Sigmoid colon (tissue), 4 donors: ENCODE data around the gene ZBED1.

ENCODE experiments used
- EP300 ChIP-seq, 4 donors: sonication (generic); formaldehyde crosslinking; IDR thresholded peaks; one replicate each; pipeline ENCODE4 v1.6.1; 2017; ENCODE audit warnings: antibody characterized with exemption in 4 of 4
- POLR2A ChIP-seq, 2 donors: fragments of 450-650 bp; IDR thresholded peaks; one replicate each; pipeline ENCODE4 v1.6.1; 2016; ENCODE audit warnings: antibody characterized with exemption in 2 of 2, mild to moderate bottlenecking in 2 of 2, moderate library complexity in 2 of 2

DNA sequence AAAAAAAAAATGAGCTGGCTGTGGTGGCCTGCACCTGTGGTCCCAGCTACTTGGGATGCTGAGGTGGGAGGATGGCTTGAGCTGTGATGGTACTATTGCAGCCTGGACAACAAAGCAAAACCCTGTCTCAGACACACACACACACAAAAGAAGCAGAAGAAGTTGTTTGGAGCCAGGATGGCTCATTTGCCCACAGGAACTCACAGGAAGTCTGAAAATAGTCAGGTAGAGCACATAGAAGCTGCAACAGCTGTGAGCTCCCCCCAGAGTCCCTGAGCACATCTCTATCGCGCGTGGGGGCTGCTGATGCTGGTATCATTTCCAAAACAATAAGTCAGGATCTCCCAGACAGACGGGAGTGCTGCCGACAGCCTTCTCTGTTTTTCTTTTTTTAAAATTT, 13.4 kb upstream of the ZBED1 start:
- TF ChIP-seq POLR2A (IDR thresholded peaks at IDR 0.05) (no peak), EP300 (IDR thresholded peaks at IDR 0.05) (no peak)
